ENCODE data around the gene ADD3.

DNA sequence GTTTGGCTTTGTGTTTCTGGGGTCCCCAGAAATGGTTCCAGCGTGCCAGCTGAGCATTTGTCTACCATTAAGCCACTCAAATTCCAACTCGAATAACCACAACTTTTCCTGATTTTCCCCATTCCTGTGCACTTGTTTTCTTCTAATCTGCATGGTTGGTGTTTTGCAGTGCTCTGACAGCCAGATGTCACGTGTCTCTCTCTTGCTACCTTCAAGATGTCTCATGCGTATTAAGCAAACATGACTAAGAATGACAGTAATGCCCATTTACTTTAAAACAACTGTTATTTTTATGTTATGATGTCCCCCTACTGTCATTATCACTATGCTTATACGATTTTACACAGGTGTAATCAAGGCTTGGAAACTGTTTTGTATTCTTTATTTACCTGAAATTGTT, 164.4 kb downstream of the ADD3 start:
- TF ChIP-seq CTCF (IDR thresholded peaks at IDR 0.05): no peak
- no peak for TF ChIP-seq POLR2A (IDR thresholded peaks at IDR 0.05)

All from right lobe of liver (tissue), 4 donors.